ENCODE measurements around the gene HEPH. TPM values are rescaled to one million over a fixed set of nuclear protein-coding genes. Genes with fewer than 3 reads are reported as not detected.
"Not testable (repeated sequence)": the region's sequence is repeated elsewhere in the genome, so short reads cannot be mapped to it uniquely, and the experiment has no call there.

Gene HEPH
- 100 to 1,000 TPM in 1 of 4 donors, 10 to 100 TPM in 3; 33.8 to 249 (median 56.8) TPM for polyA plus RNA-seq
- long read RNA-seq, donor 1, full-length matches to known transcripts: 23 of 140 reads
- long read RNA-seq, donor 1, partial matches to known transcripts: 112 of 140 reads
- long read RNA-seq, donor 1, other reads (novel, unspliced or antisense): 5 of 140 reads
- long read RNA-seq, donor 2, full-length matches to known transcripts: 13 of 31 reads
- long read RNA-seq, donor 2, partial matches to known transcripts: 18 of 31 reads
- long read RNA-seq, donor 2, other reads (novel, unspliced or antisense): 0 of 31 reads
- long read RNA-seq, donor 3, partial matches to known transcripts: 91 of 91 reads
- long read RNA-seq, donor 3, other reads (novel, unspliced or antisense): 0 of 91 reads
- long read RNA-seq, donor 4, full-length matches to known transcripts: 1 of 1 reads
- long read RNA-seq, donor 4, partial matches to known transcripts: 0 of 1 reads
- long read RNA-seq, donor 4, other reads (novel, unspliced or antisense): 0 of 1 reads
- long read RNA-seq, donor 5, partial matches to known transcripts: 43 of 43 reads
- long read RNA-seq, donor 5, other reads (novel, unspliced or antisense): 0 of 43 reads
- long read RNA-seq, donor 6, full-length matches to known transcripts: 21 of 73 reads
- long read RNA-seq, donor 6, partial matches to known transcripts: 52 of 73 reads
- long read RNA-seq, donor 6, other reads (novel, unspliced or antisense): 0 of 73 reads
- long read RNA-seq, donor 7, full-length matches to known transcripts: 11 of 28 reads
- long read RNA-seq, donor 7, partial matches to known transcripts: 7 of 28 reads
- long read RNA-seq, donor 7, other reads (novel, unspliced or antisense): 10 of 28 reads
- long read RNA-seq, donor 8: 0 reads
- long read RNA-seq, donor 9, full-length matches to known transcripts: 2 of 2 reads
- long read RNA-seq, donor 9, partial matches to known transcripts: 0 of 2 reads
- long read RNA-seq, donor 9, other reads (novel, unspliced or antisense): 0 of 2 reads
- long read RNA-seq, donor 10, full-length matches to known transcripts: 9 of 60 reads
- long read RNA-seq, donor 10, partial matches to known transcripts: 51 of 60 reads
- long read RNA-seq, donor 10, other reads (novel, unspliced or antisense): 0 of 60 reads

- no peaks in the 10 kb centered on the region for H3K27me3 ChIP-seq (ENCODE audit: control insufficient read depth in 3 of 3, insufficient read depth in 3 of 3, low read length in 3 of 3)
- peak; percentile 67 to 70 for DNase-seq
- peak within 1 kb of the TSS; percentile 64 to 88 (median 74) for H3K27ac ChIP-seq (ENCODE audit: low read depth in 1 of 3, low read length in 2 of 3)
- no peaks in the 10 kb centered on the region for H3K9me3 ChIP-seq (ENCODE audit: control insufficient read depth in 2 of 2, insufficient read depth in 1 of 2, low read depth in 1 of 2, low read length in 1 of 2)
- peaks cover 0 to 11% (median 8%) of the 10 kb centered on the region in 3 donors for H3K4me1 ChIP-seq (ENCODE audit: control insufficient read depth in 3 of 3, insufficient read depth in 2 of 3, low read depth in 1 of 3, low read length in 2 of 3)
- FAIRE-seq: no peak
- 17 to 50% (median 31%) methylated on average over 3 of the region's 3 CpGs for WGBS, 3 donors
- H3K4me3 ChIP-seq (ENCODE audit: low read depth in 1 of 3, low read length in 3 of 3): peak within 1 kb of the TSS; percentile 22 to 77 (median 75)
- peaks cover 0 to 5% (median 2%) of the 10 kb centered on the region in 3 donors for H3K36me3 ChIP-seq (ENCODE audit: control insufficient read depth in 3 of 3, insufficient read depth in 2 of 3, low read depth in 1 of 3, low read length in 3 of 3)
Observed at GRCh38 chrX:66163849-66164411, at the start of gene HEPH. HEPH (plus strand) TSS chrX:66164247; CDS start chrX:66170571, 6,324 bp downstream.

- H3K36me3 ChIP-seq (ENCODE audit: control insufficient read depth in 3 of 3, insufficient read depth in 2 of 3, low read depth in 1 of 3, low read length in 3 of 3); DNase-seq; H3K27me3 ChIP-seq (ENCODE audit: control insufficient read depth in 3 of 3, insufficient read depth in 3 of 3, low read length in 3 of 3); FAIRE-seq; H3K27ac ChIP-seq (ENCODE audit: low read depth in 1 of 3, low read length in 2 of 3); H3K9me3 ChIP-seq (ENCODE audit: control insufficient read depth in 2 of 2, insufficient read depth in 1 of 2, low read depth in 1 of 2, low read length in 1 of 2); H3K4me3 ChIP-seq (ENCODE audit: low read depth in 1 of 3, low read length in 3 of 3); H3K4me1 ChIP-seq (ENCODE audit: control insufficient read depth in 3 of 3, insufficient read depth in 2 of 3, low read depth in 1 of 3, low read length in 2 of 3): not testable (repeated sequence)
- WGBS, 3 donors: 88 to 91% (median 90%) methylated on average over 6 of the region's 6 CpGs
Observed at GRCh38 chrX:66118722-66119121, 45.3 kb upstream of the HEPH start.

- WGBS, 3 donors: 86 to 91% (median 87%) methylated on average over 2 of the region's 2 CpGs
- not testable (repeated sequence) for FAIRE-seq
Observed at GRCh38 chrX:66121354-66121753, 42.7 kb upstream of the HEPH start.

GRCh38 chrX:66126662-66127061 lies 37.4 kb upstream of the HEPH start:
- WGBS, 3 donors: 87 to 91% (median 89%) methylated on average over 3 of the region's 3 CpGs
- no peak for DNase-seq
- no peaks in the 10 kb centered on the region for H3K27me3 ChIP-seq (ENCODE audit: control insufficient read depth in 3 of 3, insufficient read depth in 3 of 3, low read length in 3 of 3)
- FAIRE-seq: no peak
- H3K4me3 ChIP-seq (ENCODE audit: low read depth in 1 of 3, low read length in 3 of 3): no peak overlapping the region
- no peaks in the 10 kb centered on the region for H3K36me3 ChIP-seq (ENCODE audit: control insufficient read depth in 3 of 3, insufficient read depth in 2 of 3, low read depth in 1 of 3, low read length in 3 of 3)
- H3K4me1 ChIP-seq (ENCODE audit: control insufficient read depth in 3 of 3, insufficient read depth in 2 of 3, low read depth in 1 of 3, low read length in 2 of 3): no peaks in the 10 kb centered on the region
- H3K9me3 ChIP-seq (ENCODE audit: control insufficient read depth in 2 of 2, insufficient read depth in 1 of 2, low read depth in 1 of 2, low read length in 1 of 2): no peaks in the 10 kb centered on the region
- H3K27ac ChIP-seq (ENCODE audit: low read depth in 1 of 3, low read length in 2 of 3): no peak overlapping the region

More at GRCh38 chrX:66121354-66121753, 42.7 kb upstream of the HEPH start:
- not testable (repeated sequence) for H3K27ac ChIP-seq (ENCODE audit: low read depth in 1 of 3, low read length in 2 of 3); H3K4me3 ChIP-seq (ENCODE audit: low read depth in 1 of 3, low read length in 3 of 3); H3K4me1 ChIP-seq (ENCODE audit: control insufficient read depth in 3 of 3, insufficient read depth in 2 of 3, low read depth in 1 of 3, low read length in 2 of 3); DNase-seq; H3K27me3 ChIP-seq (ENCODE audit: control insufficient read depth in 3 of 3, insufficient read depth in 3 of 3, low read length in 3 of 3); H3K9me3 ChIP-seq (ENCODE audit: control insufficient read depth in 2 of 2, insufficient read depth in 1 of 2, low read depth in 1 of 2, low read length in 1 of 2); H3K36me3 ChIP-seq (ENCODE audit: control insufficient read depth in 3 of 3, insufficient read depth in 2 of 3, low read depth in 1 of 3, low read length in 3 of 3)

- no peak overlapping the region for H3K4me3 ChIP-seq (ENCODE audit: low read depth in 1 of 3, low read length in 3 of 3)
- no peaks in the 10 kb centered on the region for H3K9me3 ChIP-seq (ENCODE audit: control insufficient read depth in 2 of 2, insufficient read depth in 1 of 2, low read depth in 1 of 2, low read length in 1 of 2)
- H3K27ac ChIP-seq (ENCODE audit: low read depth in 1 of 3, low read length in 2 of 3): no peak overlapping the region
- FAIRE-seq (no peak), DNase-seq (no peak)
- H3K4me1 ChIP-seq (ENCODE audit: control insufficient read depth in 3 of 3, insufficient read depth in 2 of 3, low read depth in 1 of 3, low read length in 2 of 3): no peaks in the 10 kb centered on the region
- no peaks in the 10 kb centered on the region for H3K27me3 ChIP-seq (ENCODE audit: control insufficient read depth in 3 of 3, insufficient read depth in 3 of 3, low read length in 3 of 3)
- no peaks in the 10 kb centered on the region for H3K36me3 ChIP-seq (ENCODE audit: control insufficient read depth in 3 of 3, insufficient read depth in 2 of 3, low read depth in 1 of 3, low read length in 3 of 3)
Observed at GRCh38 chrX:66130469-66130868, 33.6 kb upstream of the HEPH start.

- not testable (repeated sequence) for H3K27me3 ChIP-seq (ENCODE audit: control insufficient read depth in 3 of 3, insufficient read depth in 3 of 3, low read length in 3 of 3); H3K9me3 ChIP-seq (ENCODE audit: control insufficient read depth in 2 of 2, insufficient read depth in 1 of 2, low read depth in 1 of 2, low read length in 1 of 2); DNase-seq; H3K27ac ChIP-seq (ENCODE audit: low read depth in 1 of 3, low read length in 2 of 3); H3K36me3 ChIP-seq (ENCODE audit: control insufficient read depth in 3 of 3, insufficient read depth in 2 of 3, low read depth in 1 of 3, low read length in 3 of 3); H3K4me1 ChIP-seq (ENCODE audit: control insufficient read depth in 3 of 3, insufficient read depth in 2 of 3, low read depth in 1 of 3, low read length in 2 of 3); FAIRE-seq; H3K4me3 ChIP-seq (ENCODE audit: low read depth in 1 of 3, low read length in 3 of 3)
- 67 to 83% (median 72%) methylated on average over 4 of the region's 4 CpGs for WGBS, 3 donors
Observed at GRCh38 chrX:66135284-66135683, 28.8 kb upstream of the HEPH start.

- no peak for DNase-seq
- Histone ChIP-seq H3K9me3 (ENCODE audit: control insufficient read depth in 2 of 2, insufficient read depth in 1 of 2, low read depth in 1 of 2, low read length in 1 of 2) (no peaks in the 10 kb centered on the region), H3K36me3 (ENCODE audit: control insufficient read depth in 3 of 3, insufficient read depth in 2 of 3, low read depth in 1 of 3, low read length in 3 of 3) (no peaks in the 10 kb centered on the region), H3K4me3 (ENCODE audit: low read depth in 1 of 3, low read length in 3 of 3) (no peak overlapping the region), H3K4me1 (ENCODE audit: control insufficient read depth in 3 of 3, insufficient read depth in 2 of 3, low read depth in 1 of 3, low read length in 2 of 3) (no peaks in the 10 kb centered on the region), H3K27me3 (ENCODE audit: control insufficient read depth in 3 of 3, insufficient read depth in 3 of 3, low read length in 3 of 3) (peaks cover 0 to 2% (median 0%) of the 10 kb centered on the region in 3 donors), H3K27ac (ENCODE audit: low read depth in 1 of 3, low read length in 2 of 3) (no peak overlapping the region)
- no peak for FAIRE-seq
- 82 to 88% methylated on average over 1 of the region's 1 CpG; no CpG with 5 or more reads in 1 of the 3 donors for WGBS, 3 donors
Observed at GRCh38 chrX:66142351-66142750, 21.7 kb upstream of the HEPH start.

GRCh38 chrX:66144258-66144657 lies 19.8 kb upstream of the HEPH start:
- Histone ChIP-seq H3K4me1 (ENCODE audit: control insufficient read depth in 3 of 3, insufficient read depth in 2 of 3, low read depth in 1 of 3, low read length in 2 of 3) (no peaks in the 10 kb centered on the region), H3K27ac (ENCODE audit: low read depth in 1 of 3, low read length in 2 of 3) (peak overlapping the region in 1 of 3 donors; percentile 22), H3K4me3 (ENCODE audit: low read depth in 1 of 3, low read length in 3 of 3) (no peak overlapping the region), H3K9me3 (ENCODE audit: control insufficient read depth in 2 of 2, insufficient read depth in 1 of 2, low read depth in 1 of 2, low read length in 1 of 2) (no peaks in the 10 kb centered on the region), H3K27me3 (ENCODE audit: control insufficient read depth in 3 of 3, insufficient read depth in 3 of 3, low read length in 3 of 3) (peaks cover 0 to 2% (median 0%) of the 10 kb centered on the region in 3 donors), H3K36me3 (ENCODE audit: control insufficient read depth in 3 of 3, insufficient read depth in 2 of 3, low read depth in 1 of 3, low read length in 3 of 3) (no peaks in the 10 kb centered on the region)
- FAIRE-seq (no peak), DNase-seq (no peak)
- 50 to 68% (median 57%) methylated on average over 2 of the region's 2 CpGs for WGBS, 3 donors

Data from small intestine (tissue), 16 donors.